HCT116 (cell line): Measurements from ENCODE around the gene KCNAB2. TPM values are rescaled to one million over a fixed set of nuclear protein-coding genes. Genes with fewer than 3 reads are reported as not detected.

Source experiments
- ATAC-seq: fragments of 200-7000 bp; cut with Tn5 transposase; 2 replicates; pipeline ENCODE4 v1.9.1; 2020; ENCODE audit warnings: mild to moderate bottlenecking, moderate library complexity
- BruUV-seq: library from RNA; stranded (reverse); fragments of 400-500 nt; replicated peaks from 2 replicates; lab custom pipeline; 2021; lab: Mats Ljungman, UMichigan
- CTCF ChIA-PET: fragments of 300-600 bp; sonication (Branson Sonifier 250); formaldehyde crosslinking; loops from one replicate; lab custom pipeline; 2021; ENCODE audit warnings: antibody characterized with exemption; lab: Charles Lee
- POLR2A ChIA-PET: fragments of 300-600, 350-600 bp; sonication (Branson Sonifier 250); formaldehyde crosslinking; loops from one replicate; lab custom pipeline; 2021; ENCODE audit warnings: antibody characterized with exemption; lab: Charles Lee
- RAD21 ChIA-PET, 2 experiments: fragments of 300-600 bp; sonication (Branson Sonifier 250); formaldehyde crosslinking; loops; one replicate each; lab custom pipeline; 2023; ENCODE audit warnings: low total read pairs in 2 of 2; ENCODE audit not compliant: uncharacterized antibody in 2 of 2, unreplicated experiment in 2 of 2, low non-redundant PET in 1 of 2; lab: Charles Lee
- DNase-seq: peaks from one replicate; pipeline ENCODE4 v3.0.0-alpha.2; 2010; ENCODE audit warnings: low read depth, low spot score
- H2AFZ ChIP-seq: fragments of 200-600 bp; shearing (Covaris generic), sonication (generic); 2 replicates; pipeline ENCODE4 v1.6.1; 2017; ENCODE audit warnings: low read depth, mixed run types, mixed read lengths, antibody characterized with exemption, low read length; ENCODE audit not compliant: poor library complexity, severe bottlenecking
- H3K27ac ChIP-seq: 2 replicates; pipeline ENCODE4 v1.5.1; 2012; ENCODE audit warnings: low read depth, low read length
- H3K27me3 ChIP-seq: fragments of 200-600 bp; sonication (generic); 2 replicates; pipeline ENCODE4 v1.6.1; 2016; ENCODE audit warnings: mixed run types, low read length, mixed read lengths; ENCODE audit not compliant: insufficient read depth
- H3K36me3 ChIP-seq, 2 experiments: fragments of 200-500 bp in 1 of 2; fragments of 200-600 bp in 1 of 2; sonication (Bioruptor generic) in 1 of 2; sonication (generic) in 1 of 2; 2 replicates each; pipeline versions ENCODE4 v1.5.1 to v1.6.1; 2014 to 2016; ENCODE audit warnings: low read length in 2 of 2, inconsistent platforms in 1 of 2, mixed read lengths in 1 of 2, mixed run types in 1 of 2; ENCODE audit not compliant: insufficient read depth in 2 of 2, control insufficient read depth in 1 of 2
- H3K4me1 ChIP-seq, 2 experiments: fragments of 200-600 bp in 1 of 2; sonication (generic) in 1 of 2; 2 replicates each; pipeline versions ENCODE4 v1.5.1 to v1.6.1; 2012 to 2017; ENCODE audit warnings: low read length in 2 of 2, inconsistent platforms in 1 of 2, mild to moderate bottlenecking in 1 of 2, mixed read lengths in 1 of 2, mixed run types in 1 of 2, moderate library complexity in 1 of 2; ENCODE audit not compliant: insufficient read depth in 2 of 2, control insufficient read depth in 1 of 2
- H3K4me2 ChIP-seq: fragments of 200-600 bp; sonication (generic); 2 replicates; pipeline ENCODE4 v1.6.1; 2017; ENCODE audit warnings: mixed run types, low read length, mixed read lengths
- H3K4me3 ChIP-seq, 2 experiments: fragments of 200-600 bp in 1 of 2; sonication (generic) in 1 of 2; replicated peaks in 1 of 2; 2 replicates each; pipeline ENCODE4 v1.5.1; 2011 to 2016; ENCODE audit warnings: low read length in 2 of 2, control low read depth in 1 of 2, low read depth in 1 of 2, mild to moderate bottlenecking in 1 of 2, mixed read lengths in 1 of 2, mixed run types in 1 of 2
- H3K79me2 ChIP-seq: fragments of 200-600 bp; sonication (generic); 2 replicates; pipeline ENCODE4 v1.6.1; 2017; ENCODE audit warnings: mild to moderate bottlenecking, mixed run types, low read length, moderate library complexity, mixed read lengths; ENCODE audit not compliant: insufficient read depth
- H3K9ac ChIP-seq: fragments of 200-600 bp; sonication (generic); 2 replicates; pipeline ENCODE4 v1.6.1; 2016; ENCODE audit warnings: low read length, mixed read lengths
- H3K9me2 ChIP-seq: fragments of 200-600 bp; sonication (generic), shearing (Covaris generic); 2 replicates; pipeline ENCODE4 v1.6.1; 2017; ENCODE audit warnings: mixed run types, mild to moderate bottlenecking, moderate library complexity; ENCODE audit not compliant: insufficient read depth
- H3K9me3 ChIP-seq, 2 experiments: fragments of 200-500 bp in 1 of 2; fragments of 200-600 bp in 1 of 2; sonication (Bioruptor generic) in 1 of 2; sonication (generic) in 1 of 2; 2 replicates each; pipeline ENCODE4 v1.6.1; 2014 to 2017; ENCODE audit warnings: low read length in 2 of 2, mixed read lengths in 2 of 2, inconsistent platforms in 1 of 2, low read depth in 1 of 2, mild to moderate bottlenecking in 1 of 2, mixed run types in 1 of 2, moderate library complexity in 1 of 2; ENCODE audit not compliant: control insufficient read depth in 1 of 2, insufficient read depth in 1 of 2
- H4K20me1 ChIP-seq: fragments of 200-600 bp; sonication (generic), shearing (Covaris generic); 2 replicates; pipeline ENCODE4 v1.6.1; 2017; ENCODE audit warnings: mixed run types, mild to moderate bottlenecking, moderate library complexity; ENCODE audit not compliant: insufficient read depth
- EGR1 ChIP-seq: IDR thresholded peaks from 2 replicates; pipeline ENCODE4 v1.6.1; 2012; ENCODE audit warnings: low read depth
- ELF1 ChIP-seq: IDR thresholded peaks from 2 replicates; pipeline ENCODE4 v1.6.1; 2012; ENCODE audit warnings: low read depth, borderline replicate concordance
- EZH2 ChIP-seq: fragments of 200-600 bp; sonication (generic); IDR thresholded peaks from 2 replicates; pipeline ENCODE4 v1.6.1; 2017; ENCODE audit warnings: antibody characterized with exemption, mixed run types
- EZH2phosphoT487 ChIP-seq: fragments of 200-600 bp; IDR thresholded peaks from 2 replicates; pipeline ENCODE4 v1.6.1; 2018; ENCODE audit warnings: antibody characterized with exemption, borderline replicate concordance
- FOSL1 ChIP-seq: IDR thresholded peaks from 2 replicates; pipeline ENCODE4 v1.6.1; 2012; ENCODE audit warnings: low read depth
- RAD21 ChIP-seq: IDR thresholded peaks from 2 replicates; pipeline ENCODE4 v1.6.1; 2012; ENCODE audit warnings: low read depth, mild to moderate bottlenecking
- SIN3A ChIP-seq: IDR thresholded peaks from 2 replicates; pipeline ENCODE4 v1.6.1; 2012; ENCODE audit warnings: low read depth
- SRF ChIP-seq: IDR thresholded peaks from 2 replicates; pipeline ENCODE4 v1.6.1; 2012; ENCODE audit warnings: low read depth
- TCF7L2 ChIP-seq: IDR thresholded peaks from 2 replicates; pipeline ENCODE4 v1.7.0; 2011; ENCODE audit warnings: borderline replicate concordance, inconsistent platforms; ENCODE audit not compliant: insufficient read depth, insufficient read length; ENCODE audit errors: extremely low read depth
- ZFX ChIP-seq: fragments of 450-650 bp; IDR thresholded peaks from 2 replicates; pipeline ENCODE4 v1.6.1; 2017
- intact Hi-C: fragments of 100-400 bp; cut with micrococcal nuclease; formaldehyde crosslinking; loops from 2 replicates; pipeline ENCODE4 v1.10.0; 2022
- total RNA-seq: library from RNA; stranded (reverse); gene quantifications from one replicate; pipeline ENCODE4 v1.2.1, GENCODE V29; 2021; ENCODE audit not compliant: unreplicated experiment
- TF ChIP-seq, protein P1 (sequence below), 3 experiments: fragments of 200-600 bp in 1 of 3; sonication (generic) in 1 of 3; IDR thresholded peaks in 2 of 3; conservative IDR thresholded peaks in 1 of 3; 2 replicates each; pipeline ENCODE4 v1.5.1; 2012 to 2017; ENCODE audit warnings: low read depth in 2 of 3, low read length in 2 of 3, antibody characterized with exemption in 1 of 3, borderline replicate concordance in 1 of 3, control low read depth in 1 of 3, mild to moderate bottlenecking in 1 of 3, mixed read lengths in 1 of 3, mixed run types in 1 of 3, moderate library complexity in 1 of 3; ENCODE audit not compliant: insufficient read depth in 1 of 3
- TF ChIP-seq, protein P2 (sequence below): IDR thresholded peaks from 2 replicates; pipeline ENCODE4 v1.6.1; 2012

Gene KCNAB2
- total RNA-seq, 1 experiment from 2014 or later: 18.1 TPM

DNA sequence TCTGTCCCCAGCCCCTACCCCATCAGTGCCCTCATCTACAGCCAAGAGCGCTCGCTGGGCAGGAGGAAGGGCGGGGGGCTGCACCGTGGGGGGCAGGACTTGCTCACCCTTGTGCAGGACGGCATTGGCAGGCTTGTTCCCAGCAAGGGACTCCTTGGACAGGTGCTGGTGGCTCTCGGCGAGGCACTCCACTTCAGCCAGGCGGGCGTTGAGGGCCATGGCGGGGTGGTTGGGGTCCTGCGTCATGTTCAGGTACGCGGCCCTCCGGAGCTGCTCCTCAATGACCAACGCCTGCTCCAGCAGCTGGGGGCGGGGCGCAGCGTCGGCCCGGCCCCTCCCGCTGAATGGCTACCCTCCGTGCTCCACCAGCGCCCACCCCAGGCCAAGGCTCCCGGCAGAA, 64.0 kb downstream of the KCNAB2 start:
- no peak for ATAC-seq
- RAD21 ChIA-PET: no interaction called here

DNA sequence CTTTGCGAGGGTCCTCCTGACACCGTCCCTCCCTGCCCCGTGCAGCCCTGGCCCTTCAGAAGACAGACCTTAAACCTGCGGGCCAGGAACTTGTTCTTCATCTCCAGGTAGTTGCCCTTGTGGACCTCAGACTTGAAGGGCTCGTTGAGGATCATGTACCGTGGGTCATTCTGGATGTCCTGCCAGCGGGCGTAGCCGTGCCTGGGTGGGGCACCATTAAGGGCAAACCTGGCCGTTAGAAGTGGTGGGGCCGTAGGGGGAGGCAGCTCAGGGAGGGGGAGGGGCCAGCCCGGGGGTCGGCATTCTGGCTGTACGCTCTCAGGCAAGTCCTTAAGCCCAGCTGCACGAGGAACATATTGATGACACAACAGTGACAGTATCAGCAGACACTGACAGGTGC, 64.6 kb downstream of the KCNAB2 start:
- H3K4me2 ChIP-seq: no peak overlapping the region
- H3K9me2 ChIP-seq: no peaks in the 10 kb centered on the region
- TF ChIP-seq FOSL1 (no peak), SIN3A (no peak), EGR1 (no peak), SRF (no peak), ZFX (no peak), EZH2phosphoT487 (no peak), TCF7L2 (no peak)
- TF ChIP-seq, protein P1, sequence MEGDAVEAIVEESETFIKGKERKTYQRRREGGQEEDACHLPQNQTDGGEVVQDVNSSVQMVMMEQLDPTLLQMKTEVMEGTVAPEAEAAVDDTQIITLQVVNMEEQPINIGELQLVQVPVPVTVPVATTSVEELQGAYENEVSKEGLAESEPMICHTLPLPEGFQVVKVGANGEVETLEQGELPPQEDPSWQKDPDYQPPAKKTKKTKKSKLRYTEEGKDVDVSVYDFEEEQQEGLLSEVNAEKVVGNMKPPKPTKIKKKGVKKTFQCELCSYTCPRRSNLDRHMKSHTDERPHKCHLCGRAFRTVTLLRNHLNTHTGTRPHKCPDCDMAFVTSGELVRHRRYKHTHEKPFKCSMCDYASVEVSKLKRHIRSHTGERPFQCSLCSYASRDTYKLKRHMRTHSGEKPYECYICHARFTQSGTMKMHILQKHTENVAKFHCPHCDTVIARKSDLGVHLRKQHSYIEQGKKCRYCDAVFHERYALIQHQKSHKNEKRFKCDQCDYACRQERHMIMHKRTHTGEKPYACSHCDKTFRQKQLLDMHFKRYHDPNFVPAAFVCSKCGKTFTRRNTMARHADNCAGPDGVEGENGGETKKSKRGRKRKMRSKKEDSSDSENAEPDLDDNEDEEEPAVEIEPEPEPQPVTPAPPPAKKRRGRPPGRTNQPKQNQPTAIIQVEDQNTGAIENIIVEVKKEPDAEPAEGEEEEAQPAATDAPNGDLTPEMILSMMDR (IDR thresholded peaks at IDR 0.05 in 2 of 3, conservative IDR thresholded peaks at IDR 0.05 in 1 of 3; ENCODE audit: borderline replicate concordance in 1 of 3, insufficient read depth in 1 of 3, low read depth in 2 of 3, low read length in 2 of 3): no peak
- ChIA-PET POLR2A (no interaction called here), CTCF (interaction anchor here (1.1 kb wide), 1 partner anchor 135 kb away, joined by 4 read pairs; no protein-coding TSS in a partner anchor), RAD21 (no interaction called here)
- no peak for DNase-seq
- H3K4me3 ChIP-seq: no peak overlapping the region
- no peak overlapping the region for H3K27ac ChIP-seq
- intact Hi-C loops: no loop called here
- no peaks in the 10 kb centered on the region for H3K27me3 ChIP-seq
- H3K9me3 ChIP-seq: no peaks in the 10 kb centered on the region
- H3K79me2 ChIP-seq: no peaks in the 10 kb centered on the region
- BruUV-seq: no TSS peak
- no peaks in the 10 kb centered on the region for H4K20me1 ChIP-seq
- no peak overlapping the region for H2AFZ ChIP-seq
- H3K4me1 ChIP-seq: peaks cover 0 to 4% of the 10 kb centered on the region in 2 experiments; a peak in 1 of 4 replicates
- no peak for ATAC-seq
- H3K9ac ChIP-seq: no peak overlapping the region
- no peaks in the 10 kb centered on the region for H3K36me3 ChIP-seq

More for the DNA sequence above, 64.0 kb downstream of the KCNAB2 start:
- Histone ChIP-seq H3K4me2 (no peak overlapping the region), H4K20me1 (no peaks in the 10 kb centered on the region), H3K4me3 (no peak overlapping the region), H3K27ac (no peak overlapping the region), H3K36me3 (no peaks in the 10 kb centered on the region), H3K27me3 (no peaks in the 10 kb centered on the region), H2AFZ (no peak overlapping the region), H3K9ac (no peak overlapping the region), H3K79me2 (no peaks in the 10 kb centered on the region), H3K4me1 (peaks cover 0 to 4% of the 10 kb centered on the region in 2 experiments; a peak in 1 of 4 replicates), H3K9me3 (no peaks in the 10 kb centered on the region), H3K9me2 (no peaks in the 10 kb centered on the region)
- BruUV-seq: no TSS peak
- intact Hi-C loops: loop anchor here (2.0 kb wide), 4 partner anchors 17 to 233 kb away; partner anchors contain the start of gene HES3
- POLR2A ChIA-PET: no interaction called here
- TF ChIP-seq, protein P2, sequence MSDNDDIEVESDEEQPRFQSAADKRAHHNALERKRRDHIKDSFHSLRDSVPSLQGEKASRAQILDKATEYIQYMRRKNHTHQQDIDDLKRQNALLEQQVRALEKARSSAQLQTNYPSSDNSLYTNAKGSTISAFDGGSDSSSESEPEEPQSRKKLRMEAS: no peak
- TF ChIP-seq RAD21 (no peak), ELF1 (no peak), EZH2 (no peak)
- DNase-seq: no peak
- CTCF ChIA-PET: no interaction called here
